ENCODE data around the gene RBBP6.
"Not testable (repeated sequence)": the region's sequence is repeated elsewhere in the genome, so short reads cannot be mapped to it uniquely, and the experiment has no call there.

Gene RBBP6

DNA sequence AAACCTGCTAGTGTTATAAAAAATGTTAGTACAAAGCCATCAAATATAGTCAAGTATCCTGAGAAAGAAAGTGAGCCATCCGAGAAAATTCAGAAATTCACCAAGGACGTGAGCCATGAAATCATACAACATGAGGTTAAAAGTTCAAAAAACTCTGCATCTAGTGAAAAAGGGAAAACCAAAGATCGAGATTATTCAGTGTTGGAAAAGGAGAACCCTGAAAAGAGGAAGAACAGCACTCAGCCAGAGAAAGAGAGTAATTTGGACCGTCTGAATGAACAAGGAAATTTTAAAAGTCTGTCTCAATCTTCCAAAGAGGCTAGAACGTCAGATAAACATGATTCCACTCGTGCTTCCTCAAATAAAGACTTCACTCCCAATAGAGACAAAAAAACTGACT is 31.7 kb downstream of the RBBP6 start:
- no peak for DNase-seq

DNA sequence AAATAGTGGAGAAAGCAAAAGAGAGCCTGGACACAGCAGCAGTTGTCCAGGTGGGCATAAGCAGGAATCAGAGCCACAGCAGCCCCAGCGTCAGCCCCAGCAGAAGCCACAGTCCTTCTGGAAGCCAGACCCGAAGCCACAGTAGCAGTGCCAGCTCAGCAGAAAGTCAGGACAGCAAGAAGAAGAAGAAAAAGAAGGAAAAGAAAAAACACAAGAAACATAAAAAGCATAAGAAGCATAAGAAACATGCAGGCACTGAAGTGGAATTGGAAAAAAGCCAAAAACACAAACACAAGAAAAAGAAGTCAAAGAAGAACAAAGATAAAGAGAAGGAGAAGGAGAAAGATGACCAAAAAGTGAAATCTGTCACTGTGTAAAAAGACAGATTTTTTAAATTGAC is 32.7 kb downstream of the RBBP6 start:
- DNase-seq = no peak

DNA sequence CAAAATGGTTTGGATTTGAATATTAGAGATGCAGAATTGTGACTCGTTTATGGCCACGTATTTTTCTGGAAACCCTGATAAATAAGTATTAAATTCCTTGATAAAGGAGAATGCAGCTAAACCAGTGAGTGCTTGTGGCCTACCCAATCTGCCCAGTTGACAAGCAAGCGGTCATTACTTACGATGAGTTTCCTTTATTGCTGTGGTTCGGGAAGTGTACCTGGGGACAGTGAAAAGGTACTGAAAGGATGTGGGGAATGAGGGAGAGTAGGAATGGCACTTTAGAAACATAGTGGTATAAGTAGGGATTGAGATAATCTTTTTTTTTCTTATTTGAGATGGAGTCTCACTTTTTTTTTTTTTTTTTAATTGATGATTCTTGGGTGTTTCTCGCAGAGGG is 33.8 kb downstream of the RBBP6 start:
- DNase-seq = no peak

DNA sequence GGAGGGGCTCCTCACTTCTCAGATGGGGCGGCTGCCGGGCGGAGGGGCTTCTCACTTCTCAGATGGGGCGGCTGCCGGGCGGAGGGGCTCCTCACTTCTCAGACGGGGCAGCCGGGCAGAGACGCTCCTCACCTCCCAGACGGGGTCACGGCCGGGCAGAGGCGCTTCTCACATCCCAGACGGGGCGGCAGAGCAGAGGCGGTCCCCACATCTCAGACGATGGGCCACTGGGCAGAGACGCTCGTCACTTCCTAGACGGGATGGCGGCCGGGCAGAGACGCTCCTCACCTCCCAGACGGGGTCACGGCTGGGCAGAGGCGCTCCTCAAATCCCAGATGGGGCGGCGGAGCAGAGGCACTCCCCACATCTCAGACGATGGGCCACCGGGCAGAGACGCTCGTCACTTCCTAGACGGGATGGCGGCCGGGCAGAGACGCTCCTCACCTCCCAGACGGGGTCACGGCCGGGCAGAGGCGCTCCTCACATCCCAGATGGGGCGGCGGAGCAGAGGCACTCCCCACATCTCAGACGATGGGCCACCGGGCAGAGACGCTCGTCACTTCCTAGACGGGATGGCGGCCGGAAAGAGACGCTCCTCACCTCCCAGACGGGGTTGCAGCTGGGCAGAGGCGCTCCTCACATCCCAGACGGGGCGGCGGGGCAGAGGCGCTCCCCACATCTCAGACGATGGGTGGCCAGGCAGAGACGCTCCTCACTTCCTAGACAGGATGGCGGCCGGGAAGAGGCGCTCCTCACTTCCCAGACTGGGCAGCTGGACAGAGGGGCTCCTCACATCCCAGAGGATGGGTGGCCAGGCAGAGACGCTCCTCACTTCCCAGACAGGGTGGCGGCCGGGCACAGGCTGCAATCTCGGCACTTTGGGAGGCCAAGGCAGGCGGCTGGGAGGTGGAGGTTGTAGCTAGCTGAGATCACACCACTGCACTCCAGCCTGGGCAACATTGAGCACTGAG is 35.4 kb downstream of the RBBP6 start:
- not testable (repeated sequence) for DNase-seq

DNA sequence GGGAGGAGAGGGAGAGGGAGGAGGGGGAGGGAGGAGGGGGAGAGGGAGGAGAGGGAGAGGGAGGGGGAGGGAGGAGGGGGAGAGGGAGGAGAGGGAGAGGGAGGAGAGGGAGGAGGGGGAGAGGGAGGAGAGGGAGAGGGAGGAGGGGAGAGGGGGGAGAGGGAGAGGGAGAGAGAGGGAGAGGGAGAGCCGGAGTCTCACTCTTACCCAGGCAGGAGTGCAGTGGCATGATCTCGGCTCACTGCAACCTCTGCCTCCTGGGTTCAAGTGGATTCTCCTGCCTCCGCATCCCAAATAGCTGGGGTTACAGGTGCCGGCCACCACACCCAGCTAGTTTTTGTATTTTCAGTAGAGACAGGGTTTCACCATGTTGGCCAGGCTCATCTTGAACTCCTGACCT is 36.4 kb downstream of the RBBP6 start:
- DNase-seq = not testable (repeated sequence)

DNA sequence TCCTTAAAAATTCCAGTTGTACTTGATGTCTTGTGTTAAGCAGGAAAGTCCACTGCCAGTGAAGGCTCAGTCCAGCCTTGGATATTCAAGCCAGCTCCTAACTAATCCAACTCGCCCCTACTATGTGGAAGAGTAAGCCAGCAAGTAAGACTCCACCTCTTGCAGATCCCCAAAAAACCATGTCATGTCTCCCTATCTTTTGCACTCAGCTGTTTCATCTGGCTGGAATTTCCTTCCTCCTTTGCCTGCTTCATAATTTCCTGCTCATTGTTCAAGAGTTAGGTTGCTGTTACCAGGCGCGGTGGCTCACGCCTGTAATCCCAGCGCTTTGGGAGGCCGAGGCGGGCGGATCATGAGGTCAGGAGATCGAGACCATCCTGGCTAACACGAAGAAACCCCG is 37.8 kb downstream of the RBBP6 start:
- no peak for DNase-seq

DNA sequence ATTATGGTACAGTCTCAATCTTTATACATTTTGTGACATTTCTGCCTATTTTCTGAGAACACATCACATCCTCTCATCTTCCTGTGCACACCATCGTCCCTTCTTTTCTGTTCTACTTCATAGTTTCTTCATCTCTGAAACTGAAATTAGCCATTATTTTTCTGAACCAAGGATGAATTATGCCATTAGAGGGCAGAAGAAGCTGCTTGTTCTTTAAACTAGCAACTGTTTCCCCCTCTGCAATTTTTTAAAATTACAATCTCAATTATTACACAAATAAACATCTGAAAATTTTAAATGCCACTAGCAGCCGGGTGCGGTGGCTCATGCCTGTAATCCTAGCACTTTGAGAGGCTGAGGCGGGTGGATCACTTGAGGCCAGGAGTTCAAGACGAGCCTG is 41.3 kb downstream of the RBBP6 start:
- no peak for DNase-seq

DNA sequence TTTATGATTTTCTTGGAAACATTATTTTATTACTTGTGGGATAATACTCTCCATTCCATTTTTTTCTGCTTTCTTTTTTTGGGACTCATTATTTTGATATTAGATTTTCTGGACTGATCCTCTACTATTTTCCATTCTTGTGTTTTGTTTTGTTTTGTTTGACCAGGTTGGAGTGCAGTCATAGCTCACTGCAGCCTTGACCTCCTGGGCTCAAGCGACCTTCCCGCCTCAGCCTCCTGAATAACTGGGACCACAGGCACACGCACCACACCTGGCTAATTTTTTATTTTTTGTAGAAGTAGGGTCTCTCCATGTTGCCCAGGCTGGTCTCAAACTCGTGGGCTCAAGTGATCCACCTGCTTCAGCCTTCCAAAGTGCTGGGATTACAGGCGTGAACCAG is 44.1 kb downstream of the RBBP6 start:
- DNase-seq = no peak

DNA sequence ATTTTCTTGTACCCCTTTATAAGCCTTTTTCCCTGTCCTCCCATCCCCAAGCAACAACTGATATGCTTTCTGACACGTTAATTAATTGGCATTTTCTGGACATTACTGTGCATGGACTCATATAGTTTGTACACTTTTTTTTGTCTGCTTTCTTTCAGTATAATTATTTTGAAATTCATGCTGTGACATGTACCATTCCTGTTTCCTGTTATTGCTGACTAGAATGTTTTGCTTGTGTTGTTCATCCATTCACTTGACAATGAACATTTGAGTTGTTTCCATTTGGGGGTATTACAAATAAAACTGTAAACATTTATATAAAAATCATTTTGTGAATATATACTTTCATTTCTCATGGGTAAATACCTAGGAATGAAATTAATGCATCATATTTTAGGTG is 50.6 kb downstream of the RBBP6 start:
- no peak for DNase-seq

DNA sequence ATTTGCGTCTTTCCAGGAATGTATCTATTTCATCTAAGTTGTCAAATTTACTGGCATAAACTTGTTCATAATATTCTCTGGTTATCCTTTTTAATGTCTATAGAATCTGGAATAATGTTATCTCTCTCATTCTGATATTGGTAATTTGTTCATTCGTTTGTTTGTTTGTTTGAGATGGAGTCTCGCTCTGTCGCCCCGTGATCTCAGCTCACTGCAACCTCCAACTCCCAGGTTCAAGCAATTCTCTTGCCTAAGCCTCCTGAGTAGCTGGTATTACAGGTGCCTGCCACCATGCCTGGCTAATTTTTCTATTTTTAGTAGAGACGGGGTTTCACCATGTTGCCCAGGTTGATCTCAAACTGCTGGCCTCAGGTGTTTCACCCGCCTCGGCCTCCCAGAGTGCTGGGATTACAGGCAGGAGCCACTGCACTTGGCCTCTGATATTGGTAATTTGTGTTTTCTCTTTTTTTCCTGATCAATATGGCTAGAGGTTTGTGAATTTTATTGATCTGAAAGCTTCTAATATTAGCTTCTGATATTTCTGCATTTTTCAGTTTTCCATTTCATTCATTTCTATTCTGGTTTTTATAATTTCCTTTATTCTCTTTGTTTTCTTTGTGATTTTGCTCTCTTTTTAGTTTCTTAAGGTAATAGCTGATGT is 59.5 kb downstream of the RBBP6 start:
- no peak for DNase-seq

DNA sequence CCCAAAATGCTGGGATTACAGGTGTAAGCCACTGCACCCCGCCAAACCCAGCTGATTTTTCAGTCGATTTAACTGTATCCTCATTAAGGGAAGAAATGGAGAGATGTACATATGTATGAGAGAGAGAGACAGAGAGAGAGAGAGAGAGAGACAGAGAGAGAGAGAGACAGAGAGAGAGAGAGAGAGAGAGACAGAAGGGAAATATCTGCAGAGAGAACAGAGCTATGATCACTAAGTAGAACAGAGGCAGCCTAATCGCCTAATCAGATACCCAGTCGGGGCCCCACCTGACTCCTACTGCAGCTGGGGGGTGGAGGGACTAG is 70.0 kb downstream of the RBBP6 start:
- no peak for DNase-seq

DNA sequence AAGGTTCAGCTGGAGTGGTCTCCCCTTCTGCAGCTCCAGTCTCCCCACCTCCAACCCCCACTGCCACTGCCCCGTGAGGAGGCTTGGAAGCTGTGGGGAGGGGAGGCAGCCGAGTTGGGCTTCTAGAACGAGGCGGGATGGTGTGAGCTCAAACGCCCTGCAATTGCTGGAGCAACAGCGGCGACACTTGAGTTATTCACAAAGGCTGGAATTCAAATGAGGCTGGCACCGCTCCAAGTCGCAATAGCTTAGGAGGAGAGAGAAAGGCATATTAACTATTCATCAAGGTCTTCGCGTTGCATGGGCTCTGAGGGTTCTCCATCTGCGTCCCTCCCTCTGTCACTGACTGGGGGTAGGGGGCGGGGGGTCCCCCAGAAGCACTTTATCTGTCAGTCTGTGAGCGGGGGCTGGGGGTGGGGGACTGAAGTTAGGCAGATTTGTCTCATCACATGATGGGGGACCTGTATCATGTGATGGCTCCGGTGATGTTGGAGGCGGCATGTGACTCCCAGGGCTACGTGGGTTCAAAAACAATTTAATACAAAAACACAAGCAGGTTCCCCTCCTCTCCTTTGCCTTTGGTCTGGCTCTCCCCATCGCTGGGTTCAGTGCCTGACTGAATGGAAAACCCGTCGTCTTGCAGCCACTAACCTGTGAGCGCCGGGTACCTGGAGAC is 70.5 kb downstream of the RBBP6 start:
- no peak for DNase-seq

DNA sequence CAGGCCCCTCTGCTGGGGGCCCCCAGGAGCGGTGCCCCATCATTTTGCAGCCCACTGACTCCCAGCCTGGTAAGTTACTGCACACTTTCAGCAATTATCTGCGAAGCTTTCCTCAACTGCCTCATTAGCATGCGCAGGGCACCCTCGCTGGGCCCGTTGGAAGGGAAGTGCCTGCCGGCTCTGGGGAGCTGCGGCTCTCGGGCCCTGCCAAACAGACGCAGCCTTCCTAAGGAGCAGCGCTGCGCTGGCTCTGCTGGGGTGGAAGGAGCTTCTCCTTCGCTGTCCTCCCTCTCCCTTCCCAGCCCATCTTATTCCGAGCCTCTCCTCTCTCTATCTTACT is 71.0 kb downstream of the RBBP6 start:
- DNase-seq = no peak

DNA sequence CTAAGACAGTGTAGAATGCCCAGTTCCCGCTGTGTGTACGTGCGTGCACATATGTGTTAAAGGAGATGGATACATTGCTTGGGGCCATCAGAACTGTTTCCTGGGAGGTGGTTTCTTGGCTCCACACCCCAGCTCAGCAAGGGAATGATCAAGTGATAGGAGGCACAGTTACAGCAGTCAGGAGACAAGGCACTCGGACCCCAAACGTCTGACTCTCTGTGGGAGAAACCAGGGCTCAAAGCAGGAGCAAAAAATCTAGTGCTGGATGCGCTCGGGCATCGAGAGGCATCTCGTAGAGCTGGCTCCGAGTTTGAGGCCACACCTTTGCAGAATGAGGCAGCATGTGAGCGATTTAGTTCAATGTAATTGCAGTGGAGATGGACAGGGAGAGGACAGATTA is 71.9 kb downstream of the RBBP6 start:
- no peak for DNase-seq

DNA sequence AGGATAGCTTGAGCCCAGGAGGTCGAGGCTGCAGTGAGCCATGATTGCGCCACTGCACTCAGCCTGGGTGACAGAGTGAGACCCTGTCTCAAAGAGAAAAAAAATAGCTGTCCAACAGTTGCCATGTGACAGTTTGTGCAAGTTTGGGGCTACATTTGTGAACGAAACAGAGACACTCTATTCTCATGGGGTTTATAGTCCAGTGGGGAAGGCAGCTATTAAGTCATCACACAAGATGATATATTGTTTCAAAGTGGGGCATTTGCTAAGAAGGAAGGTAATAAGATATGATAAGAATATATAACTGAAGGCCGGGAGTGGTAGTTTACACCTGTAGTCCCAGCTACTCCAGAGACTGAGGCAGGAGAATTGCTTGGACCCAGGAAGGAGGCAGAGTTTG is 73.3 kb downstream of the RBBP6 start:
- DNase-seq = no peak

DNA sequence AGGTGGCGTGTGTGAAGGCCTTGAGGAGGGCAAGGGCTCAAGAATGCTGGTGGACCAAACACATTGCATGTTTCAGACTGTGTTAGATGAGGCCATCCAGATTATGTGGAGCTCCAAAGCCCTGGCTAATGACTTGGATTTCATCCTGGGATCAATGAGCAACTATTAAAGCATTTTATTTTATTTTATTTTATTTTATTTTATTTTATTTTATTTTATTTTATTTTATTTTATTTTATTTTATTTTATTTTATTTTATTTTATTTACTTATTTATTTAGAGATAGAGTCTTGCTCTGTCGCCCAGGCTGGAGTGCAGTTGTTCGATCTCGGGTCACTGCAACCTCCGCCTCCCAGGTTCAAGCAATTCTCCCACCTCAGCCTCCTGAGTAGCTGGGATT is 73.9 kb downstream of the RBBP6 start:
- not testable (repeated sequence) for DNase-seq

DNA sequence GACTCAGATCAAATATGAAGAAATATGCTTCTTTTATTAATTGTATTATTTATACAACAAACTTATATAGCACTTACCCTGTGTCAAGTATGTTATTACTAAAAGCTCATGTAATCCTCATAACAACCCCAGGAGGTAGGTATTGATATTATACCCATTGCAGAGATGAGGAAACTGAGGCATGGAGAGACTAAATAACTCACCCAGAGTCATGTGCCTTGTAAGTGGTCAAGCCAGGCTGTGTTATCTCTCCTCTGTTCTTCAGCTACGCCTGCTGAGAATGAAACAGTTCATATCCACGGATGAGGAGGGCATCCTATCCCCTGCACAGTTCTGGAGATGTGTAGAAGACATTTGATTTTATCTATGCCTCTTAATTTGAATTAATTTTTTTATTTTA is 78.1 kb downstream of the RBBP6 start:
- DNase-seq = no peak
